ENCODE results near the gene PAX6. TPM values are rescaled to one million over a fixed set of nuclear protein-coding genes. Genes with fewer than 3 reads are reported as not detected.

Gene PAX6
- total RNA-seq, 1 donor: not detected

DNA sequence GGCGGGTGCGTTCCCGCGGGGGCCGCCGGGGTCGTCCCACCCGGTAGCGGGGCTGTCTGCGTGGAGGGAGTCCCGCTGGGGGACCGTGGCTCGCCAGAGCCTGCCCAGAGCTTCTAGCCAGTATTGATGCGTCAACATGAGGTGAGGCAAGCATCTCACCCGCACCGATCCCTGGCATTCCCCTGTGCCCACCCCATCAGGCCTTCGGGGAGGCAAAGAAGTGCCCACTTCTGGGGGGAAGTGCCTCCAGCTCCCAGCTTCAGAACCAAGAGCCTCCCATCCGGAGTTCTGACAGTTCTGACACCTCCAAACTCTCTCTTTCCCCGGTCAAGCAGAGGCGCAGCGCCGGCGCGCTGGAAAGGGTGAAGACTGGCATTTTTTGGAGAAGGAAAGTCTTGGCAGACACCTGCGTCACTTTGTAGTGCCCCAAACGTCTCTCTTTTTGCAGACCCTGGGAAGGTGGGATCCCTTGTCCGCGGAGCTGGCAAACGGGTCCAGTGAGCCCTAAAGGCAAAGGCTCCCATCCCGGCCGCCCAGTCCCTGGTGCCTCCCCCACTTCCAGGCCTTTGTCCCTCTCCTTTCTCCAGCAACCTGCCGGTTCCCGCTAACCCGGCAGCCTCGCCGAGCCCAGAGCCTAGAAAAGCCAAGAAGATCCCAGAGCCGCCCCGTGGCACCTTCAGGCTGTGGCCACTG is 3.2 kb upstream of the PAX6 start:
- no peak for DNase-seq (ENCODE audit: low read depth)
- no peak overlapping the region for H3K4me3 ChIP-seq (ENCODE audit: low read depth, low read length)
- TF ChIP-seq, protein P1, sequence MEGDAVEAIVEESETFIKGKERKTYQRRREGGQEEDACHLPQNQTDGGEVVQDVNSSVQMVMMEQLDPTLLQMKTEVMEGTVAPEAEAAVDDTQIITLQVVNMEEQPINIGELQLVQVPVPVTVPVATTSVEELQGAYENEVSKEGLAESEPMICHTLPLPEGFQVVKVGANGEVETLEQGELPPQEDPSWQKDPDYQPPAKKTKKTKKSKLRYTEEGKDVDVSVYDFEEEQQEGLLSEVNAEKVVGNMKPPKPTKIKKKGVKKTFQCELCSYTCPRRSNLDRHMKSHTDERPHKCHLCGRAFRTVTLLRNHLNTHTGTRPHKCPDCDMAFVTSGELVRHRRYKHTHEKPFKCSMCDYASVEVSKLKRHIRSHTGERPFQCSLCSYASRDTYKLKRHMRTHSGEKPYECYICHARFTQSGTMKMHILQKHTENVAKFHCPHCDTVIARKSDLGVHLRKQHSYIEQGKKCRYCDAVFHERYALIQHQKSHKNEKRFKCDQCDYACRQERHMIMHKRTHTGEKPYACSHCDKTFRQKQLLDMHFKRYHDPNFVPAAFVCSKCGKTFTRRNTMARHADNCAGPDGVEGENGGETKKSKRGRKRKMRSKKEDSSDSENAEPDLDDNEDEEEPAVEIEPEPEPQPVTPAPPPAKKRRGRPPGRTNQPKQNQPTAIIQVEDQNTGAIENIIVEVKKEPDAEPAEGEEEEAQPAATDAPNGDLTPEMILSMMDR (IDR thresholded peaks at IDR 0.05; ENCODE audit: insufficient read depth, low read depth, low read length): no peak

GRCh38 chr11:31813391-31814175 is 2.5 kb upstream of the PAX6 start:
- DNase-seq (ENCODE audit: low read depth): no peak
- TF ChIP-seq, protein P1 (IDR thresholded peaks at IDR 0.05; ENCODE audit: insufficient read depth, low read depth, low read length): no peak
- H3K4me3 ChIP-seq (ENCODE audit: low read depth, low read length): no peak overlapping the region

DNA sequence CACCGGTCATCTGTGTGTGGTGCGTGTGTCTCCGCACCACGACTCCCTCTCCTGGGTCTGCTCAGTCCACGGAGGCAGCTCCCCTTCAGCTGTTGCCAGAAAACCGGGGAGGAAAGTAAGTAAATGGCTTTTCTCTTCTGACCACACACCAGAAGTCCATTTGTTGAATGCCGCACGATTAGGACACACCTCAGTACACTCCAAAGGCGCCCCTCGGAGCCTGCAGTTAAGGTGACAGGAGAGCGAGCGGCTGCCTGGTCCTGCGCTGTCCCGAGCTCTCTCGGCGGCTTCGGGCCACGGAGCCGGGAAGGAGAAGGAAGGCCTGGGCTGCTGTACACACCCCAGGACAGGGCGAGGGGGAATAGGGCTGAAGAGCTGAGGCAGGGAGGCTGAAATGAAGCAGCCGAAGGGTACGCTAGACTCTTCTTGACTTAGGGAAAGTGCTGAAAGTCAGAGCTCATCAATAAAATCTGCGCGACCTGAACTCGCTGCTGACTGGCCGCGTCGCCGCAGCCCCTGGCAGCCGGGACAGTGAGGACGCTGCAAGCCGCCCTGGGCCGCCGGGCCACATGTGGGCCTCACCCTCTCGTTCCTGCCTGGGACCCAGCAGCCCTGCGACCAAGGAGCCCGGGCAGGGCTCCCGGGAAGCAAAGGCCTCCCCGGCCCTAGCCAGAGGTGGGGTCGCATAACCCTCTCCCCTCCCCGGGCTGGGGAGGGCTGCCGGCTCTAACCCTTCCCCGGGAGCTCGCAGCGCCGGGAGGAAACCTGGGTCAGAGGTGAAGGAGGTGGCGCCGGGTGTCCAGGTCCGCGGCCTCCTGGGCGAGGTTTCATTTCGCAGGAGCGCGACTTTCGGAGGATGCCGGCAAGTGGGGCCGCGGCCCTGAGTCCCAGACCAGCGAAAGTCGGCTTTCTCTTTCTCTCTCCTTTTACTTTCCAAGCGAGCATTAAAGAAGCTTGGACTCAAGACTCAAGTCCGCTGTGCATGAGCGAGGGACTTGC is 1.6 kb upstream of the PAX6 start:
- peak overlapping the region; percentile 32 for H3K4me3 ChIP-seq (ENCODE audit: low read depth, low read length)
- TF ChIP-seq, protein P1 (IDR thresholded peaks at IDR 0.05; ENCODE audit: insufficient read depth, low read depth, low read length): no peak
- no peak for DNase-seq (ENCODE audit: low read depth)

GRCh38 chr11:31809857-31810778 is 1.0 kb downstream of the PAX6 start:
- TF ChIP-seq, protein P1 (IDR thresholded peaks at IDR 0.05; ENCODE audit: insufficient read depth, low read depth, low read length): no peak
- DNase-seq (ENCODE audit: low read depth): peak; percentile 32
- H3K4me3 ChIP-seq (ENCODE audit: low read depth, low read length): peak overlapping the region; percentile 29

- H3K4me3 ChIP-seq (ENCODE audit: low read depth, low read length): no peak overlapping the region
- no peak for DNase-seq (ENCODE audit: low read depth)
- TF ChIP-seq, protein P1 (IDR thresholded peaks at IDR 0.05; ENCODE audit: insufficient read depth, low read depth, low read length): no peak
These were observed 1.6 kb downstream of the PAX6 start for GRCh38 chr11:31809541-31809856.
